Measurements from ENCODE around the gene CLDN4.

Gene CLDN4

GRCh38 chr7:73851410-73852338 lies 20.9 kb downstream of the CLDN4 start:
- DNase-seq = no peak
- no peak overlapping the region for H3K27ac ChIP-seq (ENCODE audit: insufficient read depth, low read length, poor library complexity, severe bottlenecking)
- no peaks in the 10 kb centered on the region for H3K27me3 ChIP-seq (replicated peaks; ENCODE audit: control insufficient read depth, insufficient read depth, low read length, poor library complexity, severe bottlenecking)
- no peaks in the 10 kb centered on the region for H3K36me3 ChIP-seq (ENCODE audit: control insufficient read depth, insufficient read depth, low read length)
- H3K9me3 ChIP-seq (ENCODE audit: control insufficient read depth, low read length) = no peaks in the 10 kb centered on the region
- no peak overlapping the region for H3K4me3 ChIP-seq (ENCODE audit: insufficient read depth, low read depth, low read length, poor library complexity, severe bottlenecking)
- peaks cover 7% of the 10 kb centered on the region for H3K4me1 ChIP-seq (ENCODE audit: control insufficient read depth, insufficient read depth, low read length, poor library complexity, severe bottlenecking)

- no peak for DNase-seq
- Histone ChIP-seq H3K36me3 (ENCODE audit: control insufficient read depth, insufficient read depth, low read length) (no peaks in the 10 kb centered on the region), H3K4me1 (ENCODE audit: control insufficient read depth, insufficient read depth, low read length, poor library complexity, severe bottlenecking) (peaks cover 7% of the 10 kb centered on the region), H3K9me3 (ENCODE audit: control insufficient read depth, low read length) (no peaks in the 10 kb centered on the region), H3K27ac (ENCODE audit: insufficient read depth, low read length, poor library complexity, severe bottlenecking) (no peak overlapping the region), H3K27me3 (replicated peaks; ENCODE audit: control insufficient read depth, insufficient read depth, low read length, poor library complexity, severe bottlenecking) (no peaks in the 10 kb centered on the region), H3K4me3 (ENCODE audit: insufficient read depth, low read depth, low read length, poor library complexity, severe bottlenecking) (no peak overlapping the region)
These were observed 21.7 kb downstream of the CLDN4 start for GRCh38 chr7:73852500-73852899.

GRCh38 chr7:73856941-73857340 lies 26.1 kb downstream of the CLDN4 start:
- H3K36me3 ChIP-seq (ENCODE audit: control insufficient read depth, insufficient read depth, low read length) = no peaks in the 10 kb centered on the region
- DNase-seq = no peak
- H3K27me3 ChIP-seq (replicated peaks; ENCODE audit: control insufficient read depth, insufficient read depth, low read length, poor library complexity, severe bottlenecking) = no peaks in the 10 kb centered on the region
- H3K4me3 ChIP-seq (ENCODE audit: insufficient read depth, low read depth, low read length, poor library complexity, severe bottlenecking) = no peak overlapping the region
- no peak overlapping the region for H3K27ac ChIP-seq (ENCODE audit: insufficient read depth, low read length, poor library complexity, severe bottlenecking)
- peaks cover 7% of the 10 kb centered on the region for H3K4me1 ChIP-seq (ENCODE audit: control insufficient read depth, insufficient read depth, low read length, poor library complexity, severe bottlenecking)
- H3K9me3 ChIP-seq (ENCODE audit: control insufficient read depth, low read length) = no peaks in the 10 kb centered on the region

- no peaks in the 10 kb centered on the region for H3K9me3 ChIP-seq (ENCODE audit: control insufficient read depth, low read length)
- no peaks in the 10 kb centered on the region for H3K27me3 ChIP-seq (replicated peaks; ENCODE audit: control insufficient read depth, insufficient read depth, low read length, poor library complexity, severe bottlenecking)
- no peak overlapping the region for H3K4me3 ChIP-seq (ENCODE audit: insufficient read depth, low read depth, low read length, poor library complexity, severe bottlenecking)
- DNase-seq = no peak
- H3K36me3 ChIP-seq (ENCODE audit: control insufficient read depth, insufficient read depth, low read length) = no peaks in the 10 kb centered on the region
- H3K27ac ChIP-seq (ENCODE audit: insufficient read depth, low read length, poor library complexity, severe bottlenecking) = no peak overlapping the region
- H3K4me1 ChIP-seq (ENCODE audit: control insufficient read depth, insufficient read depth, low read length, poor library complexity, severe bottlenecking) = peaks cover 7% of the 10 kb centered on the region
These were observed 28.0 kb downstream of the CLDN4 start for GRCh38 chr7:73858807-73859206.

GRCh38 chr7:73860859-73861258 lies 30.1 kb downstream of the CLDN4 start, which contains the start of gene TMEM270:
TMEM270 (plus strand) TSS chr7:73861159; CDS start chr7:73861195, 36 bp downstream.
- Histone ChIP-seq H3K9me3 (ENCODE audit: control insufficient read depth, low read length) (no peaks in the 10 kb centered on the region), H3K27me3 (replicated peaks; ENCODE audit: control insufficient read depth, insufficient read depth, low read length, poor library complexity, severe bottlenecking) (no peaks in the 10 kb centered on the region), H3K27ac (ENCODE audit: insufficient read depth, low read length, poor library complexity, severe bottlenecking) (no peak within 1 kb of the TSS), H3K36me3 (ENCODE audit: control insufficient read depth, insufficient read depth, low read length) (no peaks in the 10 kb centered on the region), H3K4me1 (ENCODE audit: control insufficient read depth, insufficient read depth, low read length, poor library complexity, severe bottlenecking) (peaks cover 1% of the 10 kb centered on the region), H3K4me3 (ENCODE audit: insufficient read depth, low read depth, low read length, poor library complexity, severe bottlenecking) (no peak within 1 kb of the TSS)
- no peak for DNase-seq

DNA sequence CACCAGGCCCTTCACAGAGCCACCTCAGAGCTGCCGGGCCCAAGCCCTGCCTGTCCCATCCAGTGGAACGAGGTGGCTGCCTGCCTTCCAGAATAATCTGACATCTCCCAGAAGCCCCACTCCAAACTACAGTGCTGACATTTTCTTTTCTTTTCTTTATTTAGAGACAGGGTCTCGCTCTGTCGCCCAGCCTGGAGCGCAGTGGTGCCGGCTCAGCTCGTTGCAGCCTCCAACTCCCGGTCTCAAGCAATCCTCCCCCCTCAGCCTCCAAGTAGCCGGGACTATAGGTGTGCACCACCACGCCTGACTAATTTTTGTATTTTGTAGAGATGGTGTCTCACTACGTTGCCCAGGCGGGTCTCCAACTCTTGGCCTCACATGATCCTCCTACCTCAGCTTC lies 30.5 kb downstream of the CLDN4 start:
- no peak overlapping the region for H3K4me3 ChIP-seq (ENCODE audit: insufficient read depth, low read depth, low read length, poor library complexity, severe bottlenecking)
- no peak overlapping the region for H3K27ac ChIP-seq (ENCODE audit: insufficient read depth, low read length, poor library complexity, severe bottlenecking)
- H3K9me3 ChIP-seq (ENCODE audit: control insufficient read depth, low read length) = no peaks in the 10 kb centered on the region
- DNase-seq = no peak
- H3K4me1 ChIP-seq (ENCODE audit: control insufficient read depth, insufficient read depth, low read length, poor library complexity, severe bottlenecking) = no peaks in the 10 kb centered on the region
- H3K36me3 ChIP-seq (ENCODE audit: control insufficient read depth, insufficient read depth, low read length) = no peaks in the 10 kb centered on the region
- no peaks in the 10 kb centered on the region for H3K27me3 ChIP-seq (replicated peaks; ENCODE audit: control insufficient read depth, insufficient read depth, low read length, poor library complexity, severe bottlenecking)

- H3K9me3 ChIP-seq (ENCODE audit: control insufficient read depth, low read length) = no peaks in the 10 kb centered on the region
- DNase-seq = no peak
These were observed 34.4 kb downstream of the CLDN4 start for GRCh38 chr7:73864981-73865711.

DNA sequence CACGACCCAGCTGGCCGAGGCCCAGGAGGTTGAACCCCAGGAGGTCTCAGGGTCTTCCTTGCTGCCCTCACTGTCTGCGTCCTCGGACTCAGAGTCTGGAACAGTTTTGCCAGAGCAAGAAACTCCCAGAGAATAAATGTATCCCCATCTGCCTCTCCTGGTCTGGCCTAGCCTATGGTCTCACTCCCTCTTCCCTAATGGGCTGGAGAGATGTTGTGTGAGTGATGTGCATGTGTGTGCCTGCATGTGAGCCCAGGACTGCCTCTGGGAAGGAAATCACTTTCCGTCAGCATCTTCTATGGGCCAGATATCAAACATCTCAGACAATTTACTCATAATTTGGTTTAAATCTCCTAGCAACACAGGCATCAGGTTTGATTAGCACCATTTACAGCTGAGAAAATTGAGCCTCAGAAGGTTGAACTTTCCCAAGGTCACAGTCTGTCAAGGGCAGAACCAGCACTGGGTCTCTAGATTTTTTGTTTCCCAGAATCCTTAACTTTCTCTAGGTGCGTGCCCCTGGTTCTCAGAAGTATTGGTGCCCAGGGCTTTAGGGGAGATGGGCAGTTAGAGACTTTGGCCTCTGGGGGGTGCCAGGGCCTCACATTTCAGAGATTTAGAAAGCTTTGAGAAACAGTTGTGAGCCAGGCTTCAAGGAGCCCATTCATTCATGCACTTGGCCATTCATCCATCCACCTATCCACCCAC lies 35.1 kb downstream of the CLDN4 start:
- Histone ChIP-seq H3K27me3 (replicated peaks; ENCODE audit: control insufficient read depth, insufficient read depth, low read length, poor library complexity, severe bottlenecking) (no peaks in the 10 kb centered on the region), H3K27ac (ENCODE audit: insufficient read depth, low read length, poor library complexity, severe bottlenecking) (no peak overlapping the region), H3K9me3 (ENCODE audit: control insufficient read depth, low read length) (no peaks in the 10 kb centered on the region), H3K36me3 (ENCODE audit: control insufficient read depth, insufficient read depth, low read length) (no peaks in the 10 kb centered on the region), H3K4me1 (ENCODE audit: control insufficient read depth, insufficient read depth, low read length, poor library complexity, severe bottlenecking) (no peaks in the 10 kb centered on the region), H3K4me3 (ENCODE audit: insufficient read depth, low read depth, low read length, poor library complexity, severe bottlenecking) (no peak overlapping the region)
- no peak for DNase-seq

More at GRCh38 chr7:73864981-73865711, 34.4 kb downstream of the CLDN4 start:
- H3K4me1 ChIP-seq (ENCODE audit: control insufficient read depth, insufficient read depth, low read length, poor library complexity, severe bottlenecking) = no peaks in the 10 kb centered on the region
- H3K27me3 ChIP-seq (replicated peaks; ENCODE audit: control insufficient read depth, insufficient read depth, low read length, poor library complexity, severe bottlenecking) = no peaks in the 10 kb centered on the region
- H3K4me3 ChIP-seq (ENCODE audit: insufficient read depth, low read depth, low read length, poor library complexity, severe bottlenecking) = no peak overlapping the region
- H3K27ac ChIP-seq (ENCODE audit: insufficient read depth, low read length, poor library complexity, severe bottlenecking) = no peak overlapping the region
- H3K36me3 ChIP-seq (ENCODE audit: control insufficient read depth, insufficient read depth, low read length) = no peaks in the 10 kb centered on the region

DNA sequence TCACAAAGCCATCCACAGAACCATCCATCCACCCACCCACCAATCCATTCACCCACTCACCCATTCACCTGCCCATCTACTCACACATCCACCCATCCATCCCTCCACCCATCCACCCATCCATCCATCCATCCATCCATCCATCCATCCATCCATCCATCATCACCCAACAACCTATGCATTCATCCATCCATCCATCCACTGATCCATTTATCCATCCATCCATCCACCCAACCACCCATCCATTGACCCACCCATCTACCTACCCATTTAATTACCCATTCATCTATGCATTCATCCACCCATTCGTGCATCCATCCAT lies 35.6 kb downstream of the CLDN4 start:
- Histone ChIP-seq H3K4me1 (ENCODE audit: control insufficient read depth, insufficient read depth, low read length, poor library complexity, severe bottlenecking) (no peaks in the 10 kb centered on the region), H3K4me3 (ENCODE audit: insufficient read depth, low read depth, low read length, poor library complexity, severe bottlenecking) (no peak overlapping the region), H3K27ac (ENCODE audit: insufficient read depth, low read length, poor library complexity, severe bottlenecking) (no peak overlapping the region), H3K36me3 (ENCODE audit: control insufficient read depth, insufficient read depth, low read length) (no peaks in the 10 kb centered on the region), H3K9me3 (ENCODE audit: control insufficient read depth, low read length) (no peaks in the 10 kb centered on the region), H3K27me3 (replicated peaks; ENCODE audit: control insufficient read depth, insufficient read depth, low read length, poor library complexity, severe bottlenecking) (no peaks in the 10 kb centered on the region)
- no peak for DNase-seq

Measured in effector memory CD4-positive, alpha-beta T cell (primary cell).